Kidney capillary endothelial cell (primary cell): ENCODE results near the gene ADGRB2.

Source experiments
- DNase-seq: peaks from one replicate; pipeline ENCODE4 v3.0.0-alpha.2; 2018; ENCODE audit warnings: low spot score

Gene ADGRB2

DNA sequence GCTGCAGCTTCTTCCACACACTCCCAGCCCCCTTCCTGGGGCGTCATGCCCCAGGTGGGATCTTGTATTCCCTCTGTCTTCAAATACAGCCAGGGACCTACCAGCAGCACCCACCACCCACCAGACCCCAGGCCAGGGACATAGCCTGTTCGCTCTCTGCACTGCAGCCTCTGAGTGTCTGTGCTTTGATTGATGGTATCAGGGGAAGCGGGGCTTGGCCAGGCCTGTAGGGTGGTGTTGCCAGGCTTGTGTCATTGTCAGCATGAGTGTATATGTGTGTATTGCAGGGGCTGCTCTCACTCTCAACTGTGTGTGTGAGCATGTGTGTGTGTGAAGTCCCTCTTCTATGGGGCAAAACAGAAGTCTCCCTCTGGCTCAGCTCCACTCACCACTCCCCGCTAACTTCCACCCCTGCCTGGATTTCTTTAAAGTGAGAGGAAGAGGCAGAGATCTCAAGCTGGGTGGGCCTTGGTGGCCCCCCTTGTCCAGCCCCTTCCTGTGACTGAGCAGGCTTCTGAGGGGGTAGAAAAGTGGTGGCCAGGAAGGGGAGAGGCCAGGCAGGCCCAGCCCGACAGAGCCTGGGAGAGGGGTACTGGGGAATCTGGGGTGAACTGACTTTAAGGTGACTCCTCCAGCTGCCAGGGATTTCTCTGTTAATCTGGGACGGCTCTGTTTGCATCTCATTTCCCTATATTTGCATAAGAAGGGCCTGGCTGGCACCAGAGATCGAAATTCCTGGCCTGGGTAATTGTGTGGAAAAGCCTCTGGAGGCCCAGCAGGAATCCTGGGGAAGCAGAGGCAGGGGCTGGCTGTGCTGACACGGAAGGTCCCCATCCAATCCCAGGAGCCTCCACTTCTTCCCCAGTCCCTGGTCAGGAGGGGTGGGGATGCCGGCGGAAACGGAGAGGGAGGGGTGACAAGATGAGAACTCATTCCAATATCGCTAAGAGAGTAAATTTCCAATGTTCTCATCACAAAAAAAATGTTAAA lies 18.6 kb upstream of the ADGRB2 start:
- no peak for DNase-seq

GRCh38 chr1:31781756-31782371 lies 17.7 kb upstream of the ADGRB2 start:
- no peak for DNase-seq

- DNase-seq = no peak
Observed at GRCh38 chr1:31781138-31781755, 17.1 kb upstream of the ADGRB2 start.

DNA sequence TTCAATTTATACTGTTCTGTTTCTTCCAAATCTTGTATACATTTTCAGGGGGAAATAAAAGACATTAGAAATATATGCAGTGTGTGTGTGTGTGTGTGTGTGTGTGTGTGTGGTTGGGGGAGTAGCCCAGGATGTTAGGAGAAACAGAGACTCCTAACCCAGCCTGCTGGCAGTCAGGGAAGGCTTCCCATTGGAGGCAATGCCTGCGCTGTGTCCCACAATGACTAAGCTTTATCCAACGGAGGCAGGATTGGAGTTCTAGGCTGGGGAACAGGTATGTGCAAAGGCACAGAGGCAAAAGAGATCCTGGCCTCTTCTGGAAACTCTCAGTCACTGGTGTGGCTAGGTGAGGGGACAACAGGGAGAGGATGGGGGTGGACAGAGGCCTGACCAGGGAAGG lies 16.5 kb upstream of the ADGRB2 start:
- DNase-seq = no peak

- no peak for DNase-seq
Observed at GRCh38 chr1:31779687-31780086, 15.5 kb upstream of the ADGRB2 start.

- DNase-seq = no peak
Observed at GRCh38 chr1:31778763-31779488, 14.8 kb upstream of the ADGRB2 start.

- no peak for DNase-seq
Observed at GRCh38 chr1:31776516-31776915, 12.4 kb upstream of the ADGRB2 start.

DNA sequence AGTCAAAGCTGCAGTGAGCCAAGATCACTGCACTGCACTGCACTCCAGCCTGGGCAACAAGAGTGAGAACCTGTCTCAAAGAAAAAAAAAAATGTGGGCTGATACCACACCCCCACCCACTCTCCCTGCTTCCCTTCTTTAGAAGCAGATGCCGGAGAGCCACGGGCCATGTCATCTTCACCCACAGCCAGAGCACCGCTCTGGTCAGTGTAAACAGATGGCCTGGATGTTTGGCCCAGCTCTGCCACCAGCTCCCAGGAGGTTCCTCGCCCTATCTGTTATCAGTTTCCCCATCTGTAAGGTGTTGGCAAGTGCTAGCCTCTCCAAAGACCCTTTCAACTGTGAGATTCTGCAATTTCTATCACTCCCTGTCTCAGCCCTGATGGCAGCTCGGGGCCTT lies 11.9 kb upstream of the ADGRB2 start:
- DNase-seq = no peak

GRCh38 chr1:31775210-31775999 lies 11.3 kb upstream of the ADGRB2 start:
- DNase-seq = no peak

GRCh38 chr1:31774495-31774894 lies 10.4 kb upstream of the ADGRB2 start:
- DNase-seq = no peak

DNA sequence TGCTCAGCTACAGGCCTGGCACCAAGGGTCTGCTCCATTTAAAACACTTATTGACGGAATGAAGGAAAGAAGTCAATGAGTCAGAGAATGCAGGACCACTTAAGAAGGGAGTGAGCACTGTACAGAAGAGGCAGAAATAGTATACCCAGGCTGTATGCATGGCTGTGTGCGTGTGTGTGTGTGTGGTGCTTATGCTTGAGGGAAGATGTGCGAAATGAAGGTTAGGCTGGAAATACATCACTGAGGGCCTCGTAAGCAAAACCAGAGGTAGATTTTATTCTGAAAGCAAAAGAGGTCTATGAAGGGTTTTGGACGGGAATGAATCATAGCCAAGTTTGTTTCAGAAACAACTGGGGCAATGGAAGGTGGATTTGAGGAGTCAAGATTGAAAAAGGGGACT lies 9.7 kb upstream of the ADGRB2 start:
- no peak for DNase-seq

- DNase-seq = no peak
Observed at GRCh38 chr1:31772669-31773248, 8.6 kb upstream of the ADGRB2 start.

DNA sequence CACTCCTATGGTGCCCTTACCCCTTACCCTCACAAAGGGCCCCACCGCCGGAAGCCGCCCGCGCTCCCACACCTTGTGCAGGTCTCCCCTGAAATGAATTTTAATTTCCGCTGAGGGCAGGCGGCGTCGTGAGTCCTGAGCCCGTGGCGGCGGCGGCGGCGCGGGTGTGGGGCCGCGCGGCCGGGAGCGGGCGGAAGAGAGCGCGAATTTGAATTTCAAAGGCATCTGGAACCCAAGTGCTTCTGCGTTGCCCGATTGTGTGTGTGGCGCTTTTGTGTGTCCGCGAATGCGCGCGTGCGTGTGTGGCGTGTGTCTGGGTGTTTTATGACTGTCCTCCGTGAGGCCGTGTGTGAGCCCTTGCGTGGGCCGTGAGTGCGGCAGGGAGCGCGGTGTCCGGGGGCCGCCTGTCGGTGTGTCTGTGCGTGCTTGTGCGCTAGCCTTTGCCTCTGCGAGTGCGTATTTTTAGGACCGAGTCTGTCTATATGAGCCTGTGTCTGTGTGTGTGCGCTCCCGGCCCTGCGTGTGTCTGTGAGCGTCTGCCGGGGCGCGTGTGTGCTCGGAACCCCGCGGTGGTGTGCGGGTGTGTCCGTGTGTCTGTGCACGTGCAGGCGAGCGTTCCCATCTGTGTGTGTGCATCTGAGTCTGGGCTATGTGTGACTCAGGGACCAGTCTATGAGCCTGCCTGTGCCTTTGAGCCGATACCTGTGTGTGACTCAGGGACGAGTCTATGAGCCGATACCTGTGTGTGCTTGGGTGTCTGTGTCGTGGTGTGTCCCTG lies 7.9 kb upstream of the ADGRB2 start:
- no peak for DNase-seq

- no peak for DNase-seq
Observed at GRCh38 chr1:31769720-31770390, 5.7 kb upstream of the ADGRB2 start.

DNA sequence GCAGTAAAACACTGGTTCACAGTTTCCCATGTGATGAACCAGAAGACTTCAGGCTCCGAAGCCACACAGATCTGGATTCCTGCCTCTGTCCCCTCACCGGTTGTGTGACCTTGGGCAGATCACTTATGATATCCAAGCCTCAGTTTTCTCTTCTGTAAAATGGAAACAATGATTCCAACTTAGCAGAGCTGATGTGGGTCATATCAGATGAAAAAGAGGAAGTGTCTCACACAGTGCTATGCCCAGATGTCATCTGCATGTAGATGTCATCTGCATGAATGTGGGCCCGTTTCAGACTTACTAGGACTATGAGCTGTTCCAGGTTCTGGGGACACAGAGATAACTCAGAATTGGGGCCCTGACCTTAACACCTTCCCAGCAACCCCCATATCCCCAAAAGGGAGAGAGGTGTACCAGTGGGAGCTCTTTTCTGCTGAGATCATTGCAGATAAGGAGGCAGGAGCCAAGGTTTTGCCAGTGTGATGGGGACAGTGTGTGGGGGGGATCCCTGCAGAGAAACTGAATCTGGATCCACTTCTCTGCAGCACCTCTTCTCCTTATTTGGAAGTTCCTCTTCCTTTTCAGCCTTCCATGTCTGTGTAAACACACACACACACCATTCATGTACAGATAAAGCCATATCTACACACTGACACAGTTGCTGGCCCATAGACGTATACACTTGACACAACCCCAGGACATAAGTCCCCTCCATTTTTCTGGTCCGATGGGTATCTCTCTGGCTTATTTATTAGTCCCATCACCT lies 5.0 kb upstream of the ADGRB2 start:
- no peak for DNase-seq

- no peak for DNase-seq
Observed at GRCh38 chr1:31768407-31768907, 4.3 kb upstream of the ADGRB2 start.

GRCh38 chr1:31767225-31767624 lies 3.1 kb upstream of the ADGRB2 start:
- DNase-seq = no peak

GRCh38 chr1:31765516-31765915 lies 1.4 kb upstream of the ADGRB2 start:
- DNase-seq = no peak

- DNase-seq = no peak
Observed at GRCh38 chr1:31765041-31765467, 914 bp upstream of the ADGRB2 start.
